HG03558 (cell line): Measurements from ENCODE around the gene RHOC.
"Not testable (repeated sequence)": the region's sequence is repeated elsewhere in the genome, so short reads cannot be mapped to it uniquely, and the experiment has no call there.

Experiments used
- ATAC-seq: cut with Tn5 transposase; IDR thresholded peaks from one replicate; pipeline ENCODE4 v1.9.1; 2021; ENCODE audit warnings: moderate number of reproducible peaks; ENCODE audit not compliant: unreplicated experiment; ENCODE audit errors: extremely low read depth

RHOC gene

GRCh38 chr1:112706505-112707220, at the start of gene RHOC:
TSS of gene RHOC (minus strand) at chr1:112707127. CDS start at chr1:112703799, 3,328 bp downstream.
- ATAC-seq = peak; percentile 37

DNA sequence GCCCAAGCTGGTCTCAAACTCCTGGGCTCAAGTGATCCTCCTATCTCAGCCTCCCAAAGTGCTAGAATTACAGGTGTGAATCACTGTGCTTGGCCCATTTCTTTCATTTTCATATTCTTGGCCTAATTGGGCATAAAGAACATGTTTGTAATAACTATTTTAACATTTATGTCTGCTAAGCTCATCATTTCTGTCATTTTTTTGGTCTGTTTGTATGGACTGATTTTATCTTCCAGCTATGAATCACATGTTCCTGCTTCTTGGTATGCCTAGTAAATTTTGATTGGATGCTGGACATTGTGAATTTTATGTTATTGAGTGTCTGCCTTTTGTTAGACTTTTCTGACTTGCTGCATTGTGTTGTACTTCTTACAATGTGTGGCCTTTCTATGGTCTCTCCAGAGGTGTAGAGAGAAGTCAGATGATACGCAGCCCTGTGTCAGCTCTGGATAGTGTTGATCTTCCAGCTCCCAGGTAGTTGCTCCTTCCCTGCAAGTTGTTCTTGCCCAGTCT, 47.2 kb upstream of the RHOC start:
- no peak for ATAC-seq

- no peak for ATAC-seq
These were observed 41.5 kb upstream of the RHOC start for GRCh38 chr1:112748396-112748795.

GRCh38 chr1:112744009-112744578, 37.2 kb upstream of the RHOC start:
- ATAC-seq = no peak

GRCh38 chr1:112743174-112744008, 36.5 kb upstream of the RHOC start:
- no peak for ATAC-seq

- ATAC-seq = no peak
These were observed 30.6 kb upstream of the RHOC start for GRCh38 chr1:112737573-112737972.

DNA sequence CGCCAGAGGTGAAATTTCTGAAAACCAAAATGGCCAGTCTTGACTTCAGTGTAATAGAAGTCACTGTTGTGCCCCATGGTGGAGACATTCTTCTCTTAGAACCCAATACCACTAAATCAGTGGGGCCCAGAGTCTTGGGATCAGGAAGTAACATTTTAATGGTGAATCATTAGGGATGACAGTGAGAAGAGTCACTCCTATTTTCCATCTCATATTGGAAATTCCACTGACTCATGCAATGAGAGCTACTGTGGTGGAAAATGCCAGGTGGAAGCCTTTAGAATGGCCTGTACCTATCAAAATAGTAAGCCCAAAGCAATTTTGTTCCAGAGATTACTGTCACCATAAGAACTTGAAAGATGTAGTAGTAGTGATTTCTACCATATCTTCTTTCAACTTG, 28.8 kb upstream of the RHOC start:
- no peak for ATAC-seq

DNA sequence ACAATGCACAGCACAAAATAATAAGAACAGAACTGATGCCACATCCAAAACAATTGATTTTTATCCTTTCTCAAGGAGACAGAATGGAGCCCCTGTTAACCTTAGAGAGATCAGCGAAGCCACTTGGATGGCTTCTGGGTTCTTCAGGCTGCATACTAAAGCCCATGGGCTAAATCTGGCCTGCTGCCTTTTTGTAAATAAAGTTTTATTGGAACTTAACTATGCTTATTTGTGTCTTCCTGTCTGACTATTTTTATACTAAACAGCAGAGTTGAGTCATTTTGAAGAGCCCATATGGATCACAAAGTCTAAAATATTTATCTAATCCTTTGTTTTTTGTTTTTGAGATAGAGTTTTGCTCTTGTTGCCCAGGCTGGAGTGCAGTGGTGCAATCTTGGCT, 24.5 kb upstream of the RHOC start:
- ATAC-seq = no peak

DNA sequence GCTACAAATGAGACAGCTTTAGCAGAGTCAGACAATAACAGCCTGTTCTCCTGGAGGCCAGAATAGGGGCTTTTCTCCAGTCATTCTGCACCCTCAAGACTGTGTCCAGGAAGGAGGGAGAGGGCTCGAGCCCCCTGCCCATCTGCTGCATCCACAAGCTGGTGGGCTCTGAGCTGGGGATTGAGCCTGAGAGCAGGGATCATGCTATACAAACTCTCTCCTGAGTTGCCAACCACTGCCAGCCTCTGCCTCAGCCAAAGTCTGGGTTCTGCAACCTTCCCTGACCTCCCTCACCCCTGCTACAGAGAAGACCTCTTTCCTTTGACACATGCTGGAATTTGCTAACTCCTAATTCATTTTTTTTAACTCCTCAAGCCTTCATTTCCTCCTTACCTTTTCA, 23.0 kb upstream of the RHOC start:
- ATAC-seq = no peak

- ATAC-seq = not testable (repeated sequence)
These were observed 22.1 kb upstream of the RHOC start for GRCh38 chr1:112729011-112729410.

DNA sequence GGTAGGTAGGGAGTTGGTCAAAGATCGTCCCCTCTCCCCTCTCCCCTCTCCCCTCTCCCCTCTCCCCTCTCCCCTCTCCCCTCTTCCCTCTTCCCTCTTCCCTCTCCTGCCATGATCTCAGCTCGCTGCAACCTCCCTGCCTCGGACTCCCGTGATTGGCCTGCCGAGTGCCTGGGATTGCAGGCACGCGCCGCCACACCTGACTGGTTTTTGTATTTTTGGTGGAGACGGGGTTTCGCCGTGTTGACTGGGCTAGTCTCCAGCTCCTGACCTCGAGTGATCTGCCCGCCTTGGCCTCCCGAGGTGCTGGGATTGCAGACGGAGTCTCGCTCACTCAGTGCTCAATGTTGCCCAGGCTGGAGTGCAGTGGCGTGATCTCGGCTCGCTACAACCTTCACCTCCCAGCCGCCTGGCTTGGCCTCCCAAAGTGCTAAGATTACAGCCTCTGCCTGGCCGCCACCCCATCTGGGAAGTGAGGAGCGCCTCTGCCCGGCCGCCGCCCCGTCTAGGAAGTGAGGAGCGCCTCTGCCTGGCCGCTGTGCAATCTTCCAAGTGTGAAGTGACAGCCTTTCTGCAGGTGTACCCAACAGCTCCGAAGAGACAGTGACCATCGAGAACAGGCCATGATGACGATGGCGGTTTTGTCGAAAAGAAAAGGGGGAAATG, 21.5 kb upstream of the RHOC start:
- not testable (repeated sequence) for ATAC-seq

DNA sequence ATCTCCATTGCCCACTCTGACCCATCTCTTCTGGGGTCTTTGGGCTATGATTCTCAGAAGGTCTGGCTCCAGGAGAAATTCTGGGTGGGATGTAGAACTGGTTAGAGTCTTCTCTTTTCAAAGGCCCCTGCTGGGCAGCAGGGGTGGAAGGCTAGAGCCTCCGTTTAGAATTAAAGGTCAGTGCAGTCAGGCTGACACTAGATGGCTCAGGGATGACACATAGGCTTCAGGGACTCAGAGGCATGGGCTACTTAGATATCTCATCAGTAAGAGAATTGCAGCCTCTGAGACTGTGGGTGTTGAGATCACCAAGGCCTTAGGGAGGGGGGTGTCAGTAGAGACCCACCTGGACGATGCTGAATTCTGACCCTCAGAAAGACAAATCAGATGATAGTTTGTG, 20.8 kb upstream of the RHOC start:
- no peak for ATAC-seq

- not testable (repeated sequence) for ATAC-seq
These were observed 17.3 kb upstream of the RHOC start for GRCh38 chr1:112724240-112724639.

- ATAC-seq = no peak
These were observed 16.5 kb upstream of the RHOC start for GRCh38 chr1:112723511-112723839.

DNA sequence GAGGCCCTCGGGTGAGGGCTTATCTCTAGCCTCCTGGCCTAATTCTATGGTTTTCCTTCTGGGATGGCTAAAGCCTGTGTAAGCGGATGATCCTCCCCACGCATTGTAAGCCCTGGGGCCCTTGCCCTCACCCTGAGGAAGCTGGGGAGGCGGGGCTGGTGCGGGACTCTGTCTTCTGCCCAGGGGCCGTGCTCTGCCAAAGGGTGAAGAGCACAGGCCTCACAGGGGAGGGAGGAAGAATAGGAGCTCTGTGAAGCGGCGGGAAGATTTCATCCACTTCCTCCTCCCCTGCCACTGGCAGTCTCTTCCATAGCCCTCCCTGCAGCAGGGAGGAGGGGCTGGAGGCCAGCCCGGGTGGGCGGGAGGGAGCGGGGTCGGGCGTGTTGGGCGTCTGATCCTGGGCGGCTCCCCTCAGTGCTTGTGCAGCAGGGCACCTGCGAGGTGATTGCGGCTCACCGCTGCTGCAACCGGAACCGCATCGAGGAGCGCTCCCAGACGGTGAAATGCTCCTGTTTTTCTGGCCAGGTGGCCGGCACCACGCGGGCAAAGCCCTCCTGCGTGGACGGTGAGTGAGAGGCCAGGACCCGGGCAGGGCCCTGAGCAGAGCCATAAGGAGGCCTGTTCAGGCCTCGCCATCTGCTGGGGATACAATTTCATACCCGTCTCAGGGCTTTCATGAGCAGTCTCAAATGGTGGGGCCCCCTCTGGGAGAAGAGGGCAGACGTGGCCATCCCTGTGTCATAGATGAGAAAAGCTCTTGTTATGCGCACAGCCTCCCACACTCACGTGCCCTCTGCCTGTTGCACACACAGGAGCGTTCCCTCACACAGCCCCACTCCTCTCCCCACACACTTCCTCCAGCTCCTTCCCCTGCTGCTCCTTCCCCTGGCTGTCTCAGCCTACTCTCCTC, 15.9 kb upstream of the RHOC start:
- ATAC-seq = no peak

GRCh38 chr1:112721966-112722524, 15.1 kb upstream of the RHOC start:
- no peak for ATAC-seq

DNA sequence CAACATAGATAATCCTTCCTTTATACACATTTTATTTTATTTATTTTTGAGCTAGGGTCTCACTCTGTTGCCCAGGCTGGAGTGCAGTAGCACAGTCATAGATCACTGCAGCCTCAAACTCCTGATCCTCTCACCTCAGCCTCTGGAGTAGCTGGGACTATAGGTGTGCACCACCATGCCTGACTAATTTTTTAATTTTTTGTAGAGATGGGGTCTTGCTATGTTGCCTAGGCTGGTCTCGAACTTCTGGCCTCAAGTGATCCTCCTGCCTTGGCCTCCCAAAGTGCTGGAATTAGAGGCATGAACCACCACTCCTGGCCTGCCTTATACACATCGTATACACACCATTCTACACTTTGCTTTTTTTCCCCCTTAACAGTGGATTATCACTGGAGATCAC, 14.4 kb upstream of the RHOC start:
- not testable (repeated sequence) for ATAC-seq

- ATAC-seq = no peak
These were observed 13.9 kb upstream of the RHOC start for GRCh38 chr1:112720800-112721199.

DNA sequence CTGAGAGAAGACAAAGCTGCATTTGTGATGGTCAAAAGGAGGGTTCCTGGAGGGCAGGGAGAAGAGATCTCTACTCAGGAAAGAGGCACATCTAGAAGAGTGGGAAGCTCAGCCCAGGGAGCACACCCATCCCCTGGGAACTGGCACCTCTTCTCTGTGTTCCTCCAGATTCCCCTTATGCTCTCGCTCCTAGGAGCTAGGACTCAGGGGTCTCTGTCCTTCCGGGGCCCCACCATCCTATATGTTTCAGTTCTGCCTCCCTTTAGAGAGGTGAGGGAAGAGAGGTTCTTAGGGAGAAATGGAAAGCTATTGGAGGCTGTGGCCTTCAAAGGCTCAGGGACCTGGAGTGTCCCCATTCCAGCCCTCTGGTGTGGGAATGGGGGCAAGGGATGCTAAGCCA, 12.8 kb upstream of the RHOC start:
- no peak for ATAC-seq
